Adrenal gland (tissue), 5 donors: ENCODE data around the gene IL1RAPL1.

Experiments used
- POLR2A ChIP-seq, 2 donors: fragments of 450-650 bp; IDR thresholded peaks; one replicate each; pipeline ENCODE4 v1.6.1; 2017; ENCODE audit warnings: antibody characterized with exemption in 2 of 2, mild to moderate bottlenecking in 2 of 2, moderate library complexity in 1 of 2
- TF ChIP-seq, protein P1 (sequence below), 6 experiments: fragments of 450-650 bp in 4 of 6; fragments of 200-600 bp in 2 of 6; sonication (generic) in 1 of 6; IDR thresholded peaks; 1 replicate in 5 of 6; 2 replicates in 1 of 6; pipeline versions ENCODE4 v1.5.1 to v1.8.0; 2016 to 2021; ENCODE audit warnings: antibody characterized with exemption in 6 of 6, mild to moderate bottlenecking in 2 of 6, moderate library complexity in 1 of 6
- donor health status: DM: no; HTN: no; CAD: no.

DNA sequence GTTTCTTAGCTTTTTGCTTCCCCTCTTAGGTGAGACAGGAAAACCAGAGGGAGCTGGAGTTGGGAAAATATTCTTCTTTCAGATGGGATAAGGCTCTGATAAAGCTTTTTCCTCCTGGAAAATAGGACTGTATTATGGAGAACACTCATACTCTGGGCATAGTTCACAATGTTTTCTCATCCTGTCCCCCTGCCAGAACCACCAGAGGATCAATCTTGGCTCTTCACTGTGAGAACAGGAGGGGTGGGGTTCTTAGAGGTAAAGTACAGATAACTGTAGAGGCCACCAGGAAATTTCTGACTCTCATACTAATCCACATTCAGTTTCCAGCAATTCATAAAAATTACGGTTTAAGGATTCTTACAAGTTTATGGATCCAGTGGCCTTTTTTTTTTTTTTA is 966.3 kb downstream of the IL1RAPL1 start:
- TF ChIP-seq, protein P1, sequence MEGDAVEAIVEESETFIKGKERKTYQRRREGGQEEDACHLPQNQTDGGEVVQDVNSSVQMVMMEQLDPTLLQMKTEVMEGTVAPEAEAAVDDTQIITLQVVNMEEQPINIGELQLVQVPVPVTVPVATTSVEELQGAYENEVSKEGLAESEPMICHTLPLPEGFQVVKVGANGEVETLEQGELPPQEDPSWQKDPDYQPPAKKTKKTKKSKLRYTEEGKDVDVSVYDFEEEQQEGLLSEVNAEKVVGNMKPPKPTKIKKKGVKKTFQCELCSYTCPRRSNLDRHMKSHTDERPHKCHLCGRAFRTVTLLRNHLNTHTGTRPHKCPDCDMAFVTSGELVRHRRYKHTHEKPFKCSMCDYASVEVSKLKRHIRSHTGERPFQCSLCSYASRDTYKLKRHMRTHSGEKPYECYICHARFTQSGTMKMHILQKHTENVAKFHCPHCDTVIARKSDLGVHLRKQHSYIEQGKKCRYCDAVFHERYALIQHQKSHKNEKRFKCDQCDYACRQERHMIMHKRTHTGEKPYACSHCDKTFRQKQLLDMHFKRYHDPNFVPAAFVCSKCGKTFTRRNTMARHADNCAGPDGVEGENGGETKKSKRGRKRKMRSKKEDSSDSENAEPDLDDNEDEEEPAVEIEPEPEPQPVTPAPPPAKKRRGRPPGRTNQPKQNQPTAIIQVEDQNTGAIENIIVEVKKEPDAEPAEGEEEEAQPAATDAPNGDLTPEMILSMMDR (IDR thresholded peaks at IDR 0.05) = no peak
- TF ChIP-seq POLR2A (IDR thresholded peaks at IDR 0.05) = no peak
